Fibroblast of skin of abdomen (primary cell): ENCODE measurements around the gene EYS.
"Not testable (repeated sequence)": the region's sequence is repeated elsewhere in the genome, so short reads cannot be mapped to it uniquely, and the experiment has no call there.

ENCODE experiments used
- DNase-seq: peaks from one replicate; pipeline ENCODE4 v3.0.0-alpha.2; 2013

The EYS gene

GRCh38 chr6:64448101-64448500 lies 1258.9 kb downstream of the EYS start:
- not testable (repeated sequence) for DNase-seq

DNA sequence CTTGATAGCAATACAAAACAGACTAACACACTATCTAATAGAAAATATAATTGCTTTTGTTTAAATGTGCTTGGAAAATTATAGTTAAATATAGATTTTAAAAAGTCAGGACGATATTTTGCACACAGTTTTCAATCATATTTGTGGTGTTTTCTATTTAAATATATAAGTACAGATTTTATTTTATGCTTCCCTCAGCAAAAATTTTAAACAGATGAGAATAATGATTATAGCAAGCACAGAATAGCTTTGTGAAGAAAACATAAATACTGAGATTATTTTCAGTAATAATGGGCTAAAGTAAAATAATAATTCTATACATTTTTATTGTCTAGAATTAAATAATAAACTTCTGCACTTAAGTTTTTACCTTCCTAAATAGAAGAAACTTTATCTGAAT lies 1262.0 kb downstream of the EYS start:
- DNase-seq: no peak

- no peak for DNase-seq
Measured at GRCh38 chr6:64439274-64439673, 1267.8 kb downstream of the EYS start.

- no peak for DNase-seq
Measured at GRCh38 chr6:64437996-64438395, 1269.0 kb downstream of the EYS start.

- DNase-seq: no peak
Measured at GRCh38 chr6:64429926-64430325, 1277.1 kb downstream of the EYS start.

DNA sequence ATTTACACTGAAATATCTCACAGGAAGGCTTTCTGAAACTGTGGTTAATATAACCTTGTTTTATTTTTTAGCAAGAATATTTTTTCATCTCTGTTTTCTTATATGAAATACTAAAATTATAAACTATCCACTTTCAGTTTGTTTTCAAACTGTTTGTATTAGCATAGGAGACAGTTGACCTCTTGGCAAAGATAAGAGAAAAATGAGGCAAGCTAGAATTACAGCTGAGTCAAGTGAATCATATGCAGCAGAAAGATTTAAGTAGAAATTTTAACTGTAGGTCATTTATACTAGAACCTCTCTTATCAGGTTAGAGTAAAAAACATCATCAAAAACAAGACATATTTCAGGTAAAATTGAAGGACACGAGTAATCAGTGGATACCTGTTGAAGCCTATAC lies 1278.8 kb downstream of the EYS start:
- DNase-seq: no peak

GRCh38 chr6:64415926-64416325 lies 1291.1 kb downstream of the EYS start:
- peak; percentile 21 for DNase-seq

GRCh38 chr6:64411226-64411625 lies 1295.8 kb downstream of the EYS start:
- peak; percentile 24 for DNase-seq

DNA sequence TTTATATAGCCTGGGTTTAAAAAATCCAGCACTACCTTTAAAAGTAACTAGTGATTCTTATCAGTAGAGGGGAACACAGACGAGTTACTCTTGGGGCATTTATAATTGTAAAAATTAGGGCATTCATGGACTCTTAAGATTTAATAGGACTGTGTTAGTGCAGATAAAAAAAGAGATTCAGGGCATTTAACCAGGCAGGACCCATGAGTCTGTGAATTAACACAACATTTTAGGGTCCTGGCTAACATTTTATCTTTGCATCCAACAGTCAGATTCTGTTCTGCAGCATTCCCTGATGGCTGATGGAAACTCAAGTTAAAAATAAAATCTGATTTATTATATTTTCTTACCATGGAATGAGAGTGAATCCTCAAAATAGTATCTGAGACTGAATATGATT lies 1297.1 kb downstream of the EYS start:
- no peak for DNase-seq

GRCh38 chr6:64404396-64404795 lies 1302.6 kb downstream of the EYS start:
- no peak for DNase-seq

DNA sequence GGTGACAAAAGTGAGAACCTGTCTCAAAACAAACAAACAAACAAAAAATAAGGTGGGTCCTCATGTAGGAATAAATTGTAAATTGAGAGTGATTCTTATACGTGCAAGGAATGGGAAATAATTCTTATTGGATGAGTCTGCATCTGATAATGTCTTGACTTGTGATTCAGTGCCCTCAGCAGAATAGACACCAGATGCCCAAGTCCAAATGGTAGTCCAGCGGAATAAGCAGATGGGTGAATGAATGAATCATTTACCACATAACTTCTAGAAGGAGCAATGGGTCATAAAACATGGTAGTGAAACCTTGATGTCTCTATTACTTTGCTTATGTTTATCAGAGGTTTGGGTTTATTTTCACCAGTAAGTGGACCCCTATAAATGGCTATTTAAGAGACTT lies 1323.7 kb downstream of the EYS start:
- no peak for DNase-seq

- no peak for DNase-seq
Measured at GRCh38 chr6:64376394-64376793, 1330.6 kb downstream of the EYS start.

DNA sequence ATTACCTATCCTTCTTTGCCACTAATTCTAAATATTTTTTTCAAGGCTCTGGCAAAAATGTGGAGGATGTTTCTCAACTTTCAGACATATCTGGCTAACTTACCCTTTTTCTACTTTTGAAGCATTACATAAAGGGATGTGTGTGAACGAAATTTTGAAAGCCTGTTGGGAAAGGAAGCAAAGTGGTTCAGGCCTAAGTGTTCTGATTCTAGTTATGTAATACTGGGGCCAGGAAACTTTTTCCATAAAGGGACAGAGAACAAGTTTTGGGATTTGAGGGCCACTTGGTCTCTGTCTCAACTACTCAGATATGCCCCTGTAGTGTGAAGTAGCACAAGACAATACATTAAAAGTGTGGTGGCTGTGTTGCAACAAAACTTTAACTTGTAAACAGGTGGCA lies 1349.6 kb downstream of the EYS start:
- no peak for DNase-seq

- DNase-seq: no peak
Measured at GRCh38 chr6:64347411-64347810, 1359.6 kb downstream of the EYS start.

DNA sequence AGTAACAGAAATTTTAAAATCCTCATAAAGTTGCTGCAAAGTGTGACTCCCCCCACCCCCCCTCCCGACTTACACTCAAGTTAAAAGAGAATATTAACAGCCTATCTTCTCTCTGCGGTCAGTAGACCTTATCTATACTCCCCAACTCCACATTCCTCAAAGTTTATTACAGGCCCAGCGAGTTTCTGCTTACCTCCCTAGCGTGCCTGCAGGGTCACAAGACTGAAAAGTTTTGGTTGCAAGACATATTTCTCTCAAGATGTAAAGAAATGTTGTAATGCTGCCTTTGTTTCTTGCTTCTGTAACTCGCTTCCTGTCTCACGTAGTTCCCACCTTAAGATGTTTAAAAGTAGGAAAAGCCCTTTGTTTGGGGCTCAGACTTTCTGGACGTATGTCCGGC lies 1371.8 kb downstream of the EYS start:
- DNase-seq: no peak

GRCh38 chr6:64334636-64335035 lies 1372.4 kb downstream of the EYS start:
- peak; percentile 4 for DNase-seq

- peak; percentile 60 for DNase-seq
Measured at GRCh38 chr6:64330694-64331307, 1376.2 kb downstream of the EYS start.

- DNase-seq: no peak
Measured at GRCh38 chr6:64326939-64327338, 1380.1 kb downstream of the EYS start.

GRCh38 chr6:64325093-64325492 lies 1381.9 kb downstream of the EYS start:
- no peak for DNase-seq

- DNase-seq: no peak
Measured at GRCh38 chr6:64310214-64310613, 1396.8 kb downstream of the EYS start.

- no peak for DNase-seq
Measured at GRCh38 chr6:64301307-64302236, 1405.5 kb downstream of the EYS start.

- DNase-seq: no peak
Measured at GRCh38 chr6:64299176-64299575, 1407.8 kb downstream of the EYS start.

DNA sequence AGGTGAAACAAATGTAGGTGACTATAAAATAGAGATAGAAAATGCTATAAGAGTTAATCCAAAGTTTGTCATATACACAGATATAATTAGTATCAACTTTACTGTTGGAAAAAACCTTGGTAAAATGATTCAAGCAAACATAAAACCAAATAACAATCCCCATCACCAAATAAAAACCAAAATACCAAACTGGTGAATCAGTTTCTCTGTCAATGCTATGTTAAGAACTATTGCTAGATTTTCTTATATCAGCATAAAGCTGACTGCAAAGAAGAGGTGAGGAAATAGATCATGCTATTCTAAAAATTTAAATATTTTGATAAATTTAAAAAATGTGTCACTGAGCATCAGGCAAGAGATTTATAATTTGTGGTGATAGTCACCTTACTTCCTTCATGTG lies 1413.0 kb downstream of the EYS start:
- peak; percentile 35 for DNase-seq

DNA sequence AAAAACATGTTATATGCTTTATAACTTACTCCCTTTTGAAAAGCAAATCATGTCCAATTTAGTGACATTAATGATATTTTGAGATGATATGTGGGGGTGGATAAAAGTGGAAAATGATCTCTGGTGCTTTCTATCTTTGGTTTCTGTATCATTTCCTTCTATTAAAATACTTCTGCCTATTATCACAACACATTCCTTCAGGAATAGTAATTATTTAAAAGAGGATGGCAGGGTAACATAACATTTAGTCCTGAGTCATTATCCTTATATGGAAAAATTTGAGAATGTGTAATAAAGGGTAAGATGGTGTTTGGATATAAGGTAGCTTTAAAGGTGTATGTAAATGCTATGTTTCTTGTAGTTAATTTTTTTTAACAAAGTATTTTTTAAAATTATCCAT lies 1413.7 kb downstream of the EYS start:
- DNase-seq: peak; percentile 27
